Osteoblast (primary cell): ENCODE measurements around the gene MESP2. TPM values are rescaled to one million over a fixed set of nuclear protein-coding genes. Genes with fewer than 3 reads are reported as not detected.

Source experiments
- DNase-seq: peaks from one replicate; pipeline ENCODE4 v3.0.0; 2011; ENCODE audit warnings: low spot score, mixed read lengths; ENCODE audit not compliant: insufficient read length; ENCODE audit errors: missing footprints
- H2AFZ ChIP-seq: 2 replicates; pipeline ENCODE4 v1.6.0; 2011; ENCODE audit warnings: mild to moderate bottlenecking, low read length
- H3K27ac ChIP-seq: 2 replicates; pipeline ENCODE4 v1.5.1; 2011; ENCODE audit warnings: mild to moderate bottlenecking, low read depth, low read length, moderate library complexity
- H3K27me3 ChIP-seq: 2 replicates; pipeline ENCODE4 v1.6.0; 2012; ENCODE audit warnings: mild to moderate bottlenecking, control low read depth, inconsistent platforms, low read length, moderate library complexity; ENCODE audit not compliant: insufficient read depth
- H3K36me3 ChIP-seq: 2 replicates; pipeline ENCODE4 v1.5.1; 2011; ENCODE audit warnings: mild to moderate bottlenecking, low read length, control low read depth, moderate library complexity; ENCODE audit not compliant: insufficient read depth
- H3K4me1 ChIP-seq: 2 replicates; pipeline ENCODE4 v1.5.1; 2011; ENCODE audit warnings: mild to moderate bottlenecking, low read length, control low read depth, moderate library complexity; ENCODE audit not compliant: insufficient read depth
- H3K4me2 ChIP-seq: 2 replicates; pipeline ENCODE4 v1.6.0; 2011; ENCODE audit warnings: mild to moderate bottlenecking, low read length; ENCODE audit not compliant: insufficient read depth
- H3K4me3 ChIP-seq: fragments of 200-600 bp; sonication (generic); 3 replicates; pipeline ENCODE4 v1.5.1; 2012; ENCODE audit warnings: mild to moderate bottlenecking, low read length, inconsistent platforms; ENCODE audit not compliant: insufficient read depth
- H3K79me2 ChIP-seq: 2 replicates; pipeline ENCODE4 v1.6.0; 2012; ENCODE audit warnings: mild to moderate bottlenecking, low read length, control low read depth, inconsistent platforms; ENCODE audit not compliant: insufficient read depth
- H3K9me3 ChIP-seq: 2 replicates; pipeline ENCODE4 v1.5.1; 2011; ENCODE audit warnings: low read depth, low read length, control low read depth
- H4K20me1 ChIP-seq: 2 replicates; pipeline ENCODE4 v1.6.0; 2012; ENCODE audit warnings: mild to moderate bottlenecking, low read length, control low read depth; ENCODE audit not compliant: insufficient read depth
- total RNA-seq: library from RNA; depleted of rRNA; stranded (reverse); fragments of >200 nt; gene quantifications from 2 replicates; pipeline ENCODE4 v1.2.3, GENCODE V29; 2012
- TF ChIP-seq, protein P1 (sequence below): IDR thresholded peaks from 2 replicates; pipeline ENCODE4 v1.5.1; 2011; ENCODE audit warnings: mild to moderate bottlenecking, low read depth, low read length, moderate library complexity; ENCODE audit errors: extremely low read depth

Gene MESP2
- total RNA-seq, 1 donor = 0.72 TPM

DNA sequence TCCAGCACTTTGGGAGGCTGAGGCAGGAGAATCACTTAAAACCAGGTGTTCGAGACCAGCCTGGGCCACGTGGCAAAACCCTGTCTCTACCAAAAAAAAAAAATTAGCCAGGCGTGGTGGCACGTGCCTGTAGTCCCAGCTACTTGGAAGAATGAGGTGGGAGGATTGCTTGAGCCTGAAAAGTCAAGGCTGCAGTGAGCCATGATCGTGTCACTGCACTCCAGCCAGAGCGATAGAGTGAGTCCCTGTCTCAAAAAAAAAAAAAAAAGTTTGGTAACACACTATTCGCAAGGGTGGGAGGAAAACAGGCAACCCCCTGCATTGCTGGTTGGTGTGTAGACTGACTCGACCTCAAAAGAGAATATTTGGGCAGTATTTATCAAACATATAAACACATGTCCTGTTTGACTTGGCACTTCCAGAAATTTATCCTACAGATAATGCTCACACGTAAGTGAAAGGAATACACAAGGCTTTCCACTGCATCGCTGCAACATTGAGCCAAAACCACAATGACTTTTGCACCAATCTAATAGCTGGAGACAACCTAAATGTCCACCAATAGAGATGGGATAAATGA lies 41.7 kb downstream of the MESP2 start:
- Histone ChIP-seq H3K9me3 (peaks cover 2% of the 10 kb centered on the region), H3K27ac (peak overlapping the region; percentile 59), H4K20me1 (peaks cover 7% of the 10 kb centered on the region), H3K36me3 (peaks cover 4% of the 10 kb centered on the region), H2AFZ (peak overlapping the region; percentile 40), H3K4me3 (peak overlapping the region; percentile 18), H3K27me3 (no peaks in the 10 kb centered on the region), H3K79me2 (peaks cover 17% of the 10 kb centered on the region), H3K4me1 (peaks cover 54% of the 10 kb centered on the region), H3K4me2 (peak overlapping the region; percentile 52)
- peak; percentile 75 for DNase-seq
- TF ChIP-seq, protein P1, sequence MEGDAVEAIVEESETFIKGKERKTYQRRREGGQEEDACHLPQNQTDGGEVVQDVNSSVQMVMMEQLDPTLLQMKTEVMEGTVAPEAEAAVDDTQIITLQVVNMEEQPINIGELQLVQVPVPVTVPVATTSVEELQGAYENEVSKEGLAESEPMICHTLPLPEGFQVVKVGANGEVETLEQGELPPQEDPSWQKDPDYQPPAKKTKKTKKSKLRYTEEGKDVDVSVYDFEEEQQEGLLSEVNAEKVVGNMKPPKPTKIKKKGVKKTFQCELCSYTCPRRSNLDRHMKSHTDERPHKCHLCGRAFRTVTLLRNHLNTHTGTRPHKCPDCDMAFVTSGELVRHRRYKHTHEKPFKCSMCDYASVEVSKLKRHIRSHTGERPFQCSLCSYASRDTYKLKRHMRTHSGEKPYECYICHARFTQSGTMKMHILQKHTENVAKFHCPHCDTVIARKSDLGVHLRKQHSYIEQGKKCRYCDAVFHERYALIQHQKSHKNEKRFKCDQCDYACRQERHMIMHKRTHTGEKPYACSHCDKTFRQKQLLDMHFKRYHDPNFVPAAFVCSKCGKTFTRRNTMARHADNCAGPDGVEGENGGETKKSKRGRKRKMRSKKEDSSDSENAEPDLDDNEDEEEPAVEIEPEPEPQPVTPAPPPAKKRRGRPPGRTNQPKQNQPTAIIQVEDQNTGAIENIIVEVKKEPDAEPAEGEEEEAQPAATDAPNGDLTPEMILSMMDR = no peak

DNA sequence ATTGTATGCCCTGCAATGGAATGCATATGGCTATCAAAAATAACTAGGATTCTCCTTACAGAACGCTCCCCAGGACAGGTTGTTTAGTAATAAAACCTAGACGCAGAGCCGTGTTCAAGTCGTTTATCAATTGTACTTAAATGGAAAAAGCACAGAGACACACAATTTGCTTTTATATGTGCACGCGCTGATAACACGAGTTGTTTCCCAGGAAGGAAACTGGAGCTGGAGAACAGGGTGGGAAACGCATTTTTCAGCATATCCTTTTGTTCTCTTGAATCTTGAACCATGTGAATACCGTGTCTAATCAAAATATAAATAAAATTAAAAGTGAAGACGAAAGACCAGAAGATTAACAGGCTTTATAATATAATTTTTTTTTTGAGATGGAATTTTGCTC lies 42.2 kb downstream of the MESP2 start:
- peaks cover 2% of the 10 kb centered on the region for H4K20me1 ChIP-seq
- peak overlapping the region; percentile 59 for H3K27ac ChIP-seq
- peak; percentile 9 for DNase-seq
- H3K79me2 ChIP-seq = peaks cover 12% of the 10 kb centered on the region
- H3K4me2 ChIP-seq = peak overlapping the region; percentile 52
- H2AFZ ChIP-seq = no peak overlapping the region
- peak overlapping the region; percentile 18 for H3K4me3 ChIP-seq
- TF ChIP-seq, protein P1 = no peak
- peaks cover 53% of the 10 kb centered on the region for H3K4me1 ChIP-seq
- H3K9me3 ChIP-seq = peaks cover 2% of the 10 kb centered on the region
- H3K27me3 ChIP-seq = no peaks in the 10 kb centered on the region
- H3K36me3 ChIP-seq = no peaks in the 10 kb centered on the region

DNA sequence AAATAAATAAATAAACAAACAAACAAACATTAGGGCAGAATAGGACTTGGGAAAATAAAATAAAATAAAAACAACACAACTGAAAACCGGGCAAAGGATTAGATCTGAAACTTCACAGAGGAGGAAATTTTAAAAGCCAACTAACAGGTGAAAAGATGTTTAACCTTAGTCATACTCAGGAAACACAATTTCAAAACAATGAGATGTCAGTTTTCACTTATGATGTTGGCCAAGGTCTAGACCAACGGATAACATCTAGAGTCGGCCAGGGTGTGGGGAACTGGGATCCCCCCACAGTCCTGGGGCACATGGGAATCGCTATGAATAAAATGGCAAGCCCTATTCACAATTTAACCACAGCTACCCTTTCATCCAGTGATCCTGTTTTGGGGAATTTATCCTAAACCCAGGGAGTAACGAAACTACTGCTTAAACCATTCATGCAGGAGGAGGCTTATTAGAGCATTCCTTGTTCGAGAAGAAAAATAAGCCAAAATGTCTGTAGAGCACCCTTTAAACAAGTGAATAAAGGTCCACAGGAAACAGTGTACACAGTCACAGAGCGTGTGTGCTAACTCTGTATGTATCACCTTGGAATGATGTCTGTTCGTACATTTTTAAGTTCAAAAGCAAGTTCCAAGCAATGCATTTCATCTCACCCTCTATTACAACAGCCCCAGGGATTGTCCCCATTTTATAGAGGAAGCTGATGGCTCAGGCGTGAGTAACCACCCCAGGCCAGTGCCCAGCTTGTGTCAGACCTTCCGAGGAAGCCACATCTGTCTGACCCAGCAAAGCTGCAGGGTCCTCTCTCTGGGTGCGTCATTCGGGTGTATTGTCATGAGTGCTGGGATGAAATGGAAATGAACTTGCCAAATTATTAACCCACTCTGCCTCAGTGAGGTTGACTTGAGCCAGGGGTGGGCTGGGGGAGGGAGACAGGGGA lies 44.8 kb downstream of the MESP2 start:
- H3K4me1 ChIP-seq = peaks cover 55% of the 10 kb centered on the region
- H3K27ac ChIP-seq = peak overlapping the region; percentile 73
- H3K79me2 ChIP-seq = no peaks in the 10 kb centered on the region
- H3K27me3 ChIP-seq = no peaks in the 10 kb centered on the region
- H2AFZ ChIP-seq = peak overlapping the region; percentile 74
- no peaks in the 10 kb centered on the region for H3K9me3 ChIP-seq
- H3K4me3 ChIP-seq = peak overlapping the region; percentile 42
- DNase-seq = peak; percentile 86
- H3K36me3 ChIP-seq = no peaks in the 10 kb centered on the region
- no peaks in the 10 kb centered on the region for H4K20me1 ChIP-seq
- TF ChIP-seq, protein P1 = no peak
- peak overlapping the region; percentile 73 for H3K4me2 ChIP-seq

DNA sequence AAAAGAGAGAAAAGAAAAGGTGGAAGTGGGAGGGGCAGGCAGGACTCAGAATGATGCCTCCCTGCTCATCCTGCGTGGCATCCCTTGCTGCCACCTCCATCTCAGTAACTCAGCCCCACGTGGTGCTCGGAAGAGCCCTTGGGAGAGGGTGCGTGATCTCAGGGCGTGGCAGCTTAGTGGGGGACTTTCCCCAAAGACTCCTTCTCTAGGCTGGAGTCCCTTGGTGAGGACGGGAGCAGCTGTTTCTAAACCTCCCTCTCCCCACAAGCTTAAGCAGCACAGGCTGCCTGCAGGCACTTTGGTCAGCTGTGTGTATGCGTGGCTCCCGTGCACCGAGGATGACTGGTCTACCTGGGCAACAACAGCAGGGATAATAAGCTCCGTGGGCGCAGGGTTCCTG lies 45.9 kb downstream of the MESP2 start:
- H3K4me1 ChIP-seq = peaks cover 46% of the 10 kb centered on the region
- H4K20me1 ChIP-seq = no peaks in the 10 kb centered on the region
- TF ChIP-seq, protein P1 = no peak
- H3K27me3 ChIP-seq = no peaks in the 10 kb centered on the region
- peak overlapping the region; percentile 73 for H3K27ac ChIP-seq
- peak; percentile 60 for DNase-seq
- no peaks in the 10 kb centered on the region for H3K9me3 ChIP-seq
- no peaks in the 10 kb centered on the region for H3K36me3 ChIP-seq
- no peak overlapping the region for H3K4me3 ChIP-seq
- H3K79me2 ChIP-seq = no peaks in the 10 kb centered on the region
- no peak overlapping the region for H3K4me2 ChIP-seq
- H2AFZ ChIP-seq = no peak overlapping the region
